A549 treated with AZD9567 at 1 μM for 4 hours (cell line): ENCODE data around the gene HEATR5A. TPM values are rescaled to one million over a fixed set of nuclear protein-coding genes. Genes with fewer than 3 reads are reported as not detected.

Source experiments
- total RNA-seq: library from RNA; stranded (reverse); fragments of 200-300 nt; extraction: Qiagen RNA extraction; gene quantifications from 5 replicates; pipeline ENCODE4 v1.2.3, GENCODE V29; 2022; ENCODE audit not compliant: insufficient read depth

The HEATR5A gene
- total RNA-seq = 16.4 to 22.7 TPM (median 18.8 TPM) in 5 replicates

DNA sequence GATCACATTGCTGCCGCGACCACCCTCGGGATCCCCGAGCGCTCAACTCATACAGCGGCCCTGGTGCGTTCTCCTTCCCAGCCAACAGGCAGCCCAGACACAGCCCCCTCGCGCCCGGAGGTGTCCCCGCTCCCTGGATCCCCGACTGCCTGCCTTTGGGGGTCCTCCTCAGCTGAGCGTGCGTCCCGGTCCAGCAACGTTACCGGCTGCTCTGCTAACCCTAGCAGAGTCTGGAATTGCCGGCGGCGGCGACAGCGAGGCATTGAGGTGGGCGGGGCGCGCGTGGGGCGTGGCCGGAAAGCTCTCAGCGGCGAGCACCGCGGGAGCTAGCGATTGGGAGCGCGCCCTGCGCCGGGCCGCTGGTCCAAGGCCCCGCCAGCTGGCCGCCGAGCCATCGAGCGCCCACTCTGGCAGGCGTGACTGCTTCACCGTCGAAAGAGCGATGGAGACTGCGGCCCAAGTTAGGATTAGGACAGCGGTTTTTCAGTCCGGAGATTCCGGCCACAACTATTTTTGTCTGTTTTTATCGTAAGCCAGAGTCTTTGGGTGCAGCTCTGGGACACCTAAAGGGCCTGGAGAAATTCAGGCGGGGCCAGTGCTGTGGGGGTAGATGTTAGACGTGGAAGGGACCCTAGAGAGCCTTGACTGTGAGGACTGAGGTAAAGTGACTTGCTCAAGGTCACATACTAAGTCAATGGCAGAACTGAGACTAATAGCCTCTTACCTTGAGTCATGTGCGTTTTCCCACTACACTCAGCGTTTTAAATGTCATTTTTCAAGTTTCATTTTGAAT, at the start of gene HEATR5A:
TSS of gene HEATR5A (minus strand) at position 232 of the 793 bp plus-strand sequence. CDS start 17,575 bp downstream, outside the sequence.

DNA sequence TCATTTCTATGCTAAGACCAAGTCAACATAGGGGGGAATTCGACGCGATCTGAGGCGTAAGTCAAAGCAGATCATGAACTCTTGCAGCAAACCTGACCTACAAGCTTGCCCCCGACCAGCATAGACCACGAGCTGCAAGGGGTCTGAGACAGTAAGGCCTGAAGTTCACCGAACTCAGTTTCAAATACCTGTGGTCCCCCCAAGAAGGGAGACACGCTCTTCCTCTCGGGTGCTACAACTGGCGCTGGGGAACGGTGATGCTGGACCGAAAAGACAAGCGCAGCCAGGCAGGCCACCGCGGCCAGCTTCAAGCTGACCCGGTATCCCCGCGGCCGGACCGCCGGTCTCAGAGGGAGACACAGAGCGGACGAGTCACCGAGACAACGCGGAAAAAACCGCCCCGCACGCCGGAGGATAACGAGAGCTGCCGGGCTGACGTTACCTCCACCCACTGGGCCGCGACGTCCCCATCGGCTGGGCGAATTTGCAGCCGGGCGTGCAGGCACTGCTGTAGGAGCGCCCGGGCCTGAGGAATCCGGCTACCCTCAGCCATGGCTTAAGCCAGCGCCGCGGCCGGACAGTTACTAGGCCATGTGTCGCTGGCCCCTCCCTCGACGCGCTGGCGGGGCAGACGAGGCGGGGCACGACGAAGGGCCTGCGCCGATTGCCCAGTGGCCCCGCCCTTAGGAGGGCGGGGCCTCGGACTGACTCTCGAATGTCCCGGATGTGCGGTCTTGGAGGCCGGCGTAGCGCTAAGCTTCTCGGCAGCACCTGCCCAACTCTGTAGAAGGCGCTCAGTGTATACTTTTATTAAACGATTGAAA, 36.7 kb upstream of the HEATR5A start, which contains the start of gene DTD2:
TSS of gene DTD2 (minus strand) at position 666 of the 824 bp plus-strand sequence. CDS start at position 553, 113 bp downstream.

Other genes starting within 250 kb of the HEATR5A start
- 55.4 to 83.1 TPM (median 62.4 TPM) in 5 replicates for gene HECTD1, start 212.8 kb downstream of the HEATR5A start, total RNA-seq
- gene DTD2, start 37.0 kb upstream of the HEATR5A start, total RNA-seq = 13.7 to 21.1 TPM (median 15.2 TPM) in 5 replicates
- not detected in 5 replicates for gene GPR33, start 67.5 kb upstream of the HEATR5A start, total RNA-seq
- 6.8 to 8.8 TPM (median 8.0 TPM) in 5 replicates for gene NUBPL, start 140.9 kb upstream of the HEATR5A start, total RNA-seq